B cell (primary cell): ENCODE results near the gene ANKRD31.

Experiments used
- EZH2 ChIP-seq: IDR thresholded peaks from 2 replicates; pipeline ENCODE4 v1.6.1; 2012; ENCODE audit warnings: borderline replicate concordance, low read depth, mild to moderate bottlenecking, moderate library complexity, low read length; ENCODE audit not compliant: insufficient read depth, poor library complexity, severe bottlenecking
- TF ChIP-seq, protein P1 (sequence below): fragments of 200-600 bp; IDR thresholded peaks from one replicate; pipeline ENCODE4 v1.8.0; 2022; ENCODE audit warnings: antibody characterized with exemption, mild to moderate bottlenecking

- TF ChIP-seq, protein P1, sequence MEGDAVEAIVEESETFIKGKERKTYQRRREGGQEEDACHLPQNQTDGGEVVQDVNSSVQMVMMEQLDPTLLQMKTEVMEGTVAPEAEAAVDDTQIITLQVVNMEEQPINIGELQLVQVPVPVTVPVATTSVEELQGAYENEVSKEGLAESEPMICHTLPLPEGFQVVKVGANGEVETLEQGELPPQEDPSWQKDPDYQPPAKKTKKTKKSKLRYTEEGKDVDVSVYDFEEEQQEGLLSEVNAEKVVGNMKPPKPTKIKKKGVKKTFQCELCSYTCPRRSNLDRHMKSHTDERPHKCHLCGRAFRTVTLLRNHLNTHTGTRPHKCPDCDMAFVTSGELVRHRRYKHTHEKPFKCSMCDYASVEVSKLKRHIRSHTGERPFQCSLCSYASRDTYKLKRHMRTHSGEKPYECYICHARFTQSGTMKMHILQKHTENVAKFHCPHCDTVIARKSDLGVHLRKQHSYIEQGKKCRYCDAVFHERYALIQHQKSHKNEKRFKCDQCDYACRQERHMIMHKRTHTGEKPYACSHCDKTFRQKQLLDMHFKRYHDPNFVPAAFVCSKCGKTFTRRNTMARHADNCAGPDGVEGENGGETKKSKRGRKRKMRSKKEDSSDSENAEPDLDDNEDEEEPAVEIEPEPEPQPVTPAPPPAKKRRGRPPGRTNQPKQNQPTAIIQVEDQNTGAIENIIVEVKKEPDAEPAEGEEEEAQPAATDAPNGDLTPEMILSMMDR, result no peak
- TF ChIP-seq EZH2, result no peak
Measured at GRCh38 chr5:75113354-75114113, 123.1 kb downstream of the ANKRD31 start.
